ENCODE data around the gene RAB37.

The RAB37 gene

GRCh38 chr17:74744714-74745547 lies 7.9 kb downstream of the RAB37 start:
- no peak overlapping the region for H3K27ac ChIP-seq (ENCODE audit: low read length)
- peaks cover 16 to 25% of the 10 kb centered on the region in 2 donors for H3K27me3 ChIP-seq (ENCODE audit: control insufficient read depth in 1 of 2, insufficient read depth in 2 of 2, low read length in 2 of 2)
- no peak overlapping the region for H3K9ac ChIP-seq (ENCODE audit: low read length in 2 of 2)
- H3K36me3 ChIP-seq (ENCODE audit: control insufficient read depth in 2 of 2, insufficient read depth in 2 of 2, low read length in 2 of 2) = no peaks in the 10 kb centered on the region
- H3K4me3 ChIP-seq (ENCODE audit: low read length in 2 of 2) = peak overlapping the region in 1 of 2 donors; percentile 60
- no peaks in the 10 kb centered on the region for H3K9me3 ChIP-seq (ENCODE audit: control insufficient read depth in 2 of 2, low read length in 2 of 2)
- H3K4me1 ChIP-seq (ENCODE audit: control insufficient read depth, insufficient read depth, low read length) = peaks cover 22% of the 10 kb centered on the region

GRCh38 chr17:74745548-74746177 lies 8.6 kb downstream of the RAB37 start:
- Histone ChIP-seq H3K9ac (ENCODE audit: low read length in 2 of 2) (no peak overlapping the region), H3K36me3 (ENCODE audit: control insufficient read depth in 2 of 2, insufficient read depth in 2 of 2, low read length in 2 of 2) (no peaks in the 10 kb centered on the region), H3K27me3 (ENCODE audit: control insufficient read depth in 1 of 2, insufficient read depth in 2 of 2, low read length in 2 of 2) (peaks cover 10 to 22% of the 10 kb centered on the region in 2 donors), H3K4me1 (ENCODE audit: control insufficient read depth, insufficient read depth, low read length) (peaks cover 27% of the 10 kb centered on the region), H3K9me3 (ENCODE audit: control insufficient read depth in 2 of 2, low read length in 2 of 2) (no peaks in the 10 kb centered on the region), H3K27ac (ENCODE audit: low read length) (no peak overlapping the region), H3K4me3 (ENCODE audit: low read length in 2 of 2) (no peak overlapping the region)

GRCh38 chr17:74746376-74746775 lies 9.3 kb downstream of the RAB37 start:
- no peak overlapping the region for H3K9ac ChIP-seq (ENCODE audit: low read length in 2 of 2)
- H3K27me3 ChIP-seq (ENCODE audit: control insufficient read depth in 1 of 2, insufficient read depth in 2 of 2, low read length in 2 of 2) = peaks cover 10 to 20% of the 10 kb centered on the region in 2 donors
- no peak overlapping the region for H3K27ac ChIP-seq (ENCODE audit: low read length)
- no peaks in the 10 kb centered on the region for H3K9me3 ChIP-seq (ENCODE audit: control insufficient read depth in 2 of 2, low read length in 2 of 2)
- H3K36me3 ChIP-seq (ENCODE audit: control insufficient read depth in 2 of 2, insufficient read depth in 2 of 2, low read length in 2 of 2) = no peaks in the 10 kb centered on the region
- H3K4me3 ChIP-seq (ENCODE audit: low read length in 2 of 2) = no peak overlapping the region
- peaks cover 29% of the 10 kb centered on the region for H3K4me1 ChIP-seq (ENCODE audit: control insufficient read depth, insufficient read depth, low read length)

GRCh38 chr17:74746922-74747321 lies 9.9 kb downstream of the RAB37 start:
- no peak overlapping the region for H3K9ac ChIP-seq (ENCODE audit: low read length in 2 of 2)
- no peaks in the 10 kb centered on the region for H3K36me3 ChIP-seq (ENCODE audit: control insufficient read depth in 2 of 2, insufficient read depth in 2 of 2, low read length in 2 of 2)
- H3K4me1 ChIP-seq (ENCODE audit: control insufficient read depth, insufficient read depth, low read length) = peaks cover 29% of the 10 kb centered on the region
- peaks cover 5 to 16% of the 10 kb centered on the region in 2 donors for H3K27me3 ChIP-seq (ENCODE audit: control insufficient read depth in 1 of 2, insufficient read depth in 2 of 2, low read length in 2 of 2)
- H3K4me3 ChIP-seq (ENCODE audit: low read length in 2 of 2) = no peak overlapping the region
- H3K27ac ChIP-seq (ENCODE audit: low read length) = no peak overlapping the region
- no peaks in the 10 kb centered on the region for H3K9me3 ChIP-seq (ENCODE audit: control insufficient read depth in 2 of 2, low read length in 2 of 2)

GRCh38 chr17:74748279-74748528 lies 11.1 kb downstream of the RAB37 start:
- Histone ChIP-seq H3K9me3 (ENCODE audit: control insufficient read depth in 2 of 2, low read length in 2 of 2) (no peaks in the 10 kb centered on the region), H3K4me3 (ENCODE audit: low read length in 2 of 2) (peak overlapping the region; percentile 7 to 81), H3K27ac (ENCODE audit: low read length) (no peak overlapping the region), H3K36me3 (ENCODE audit: control insufficient read depth in 2 of 2, insufficient read depth in 2 of 2, low read length in 2 of 2) (no peaks in the 10 kb centered on the region), H3K27me3 (ENCODE audit: control insufficient read depth in 1 of 2, insufficient read depth in 2 of 2, low read length in 2 of 2) (peaks cover 3 to 12% of the 10 kb centered on the region in 2 donors), H3K9ac (ENCODE audit: low read length in 2 of 2) (no peak overlapping the region), H3K4me1 (ENCODE audit: control insufficient read depth, insufficient read depth, low read length) (peaks cover 26% of the 10 kb centered on the region)

- Histone ChIP-seq H3K4me3 (ENCODE audit: low read length in 2 of 2) (peak within 1 kb of the TSS; percentile 65 to 81), H3K4me1 (ENCODE audit: control insufficient read depth, insufficient read depth, low read length) (peaks cover 26% of the 10 kb centered on the region), H3K27me3 (ENCODE audit: control insufficient read depth in 1 of 2, insufficient read depth in 2 of 2, low read length in 2 of 2) (peaks cover 3 to 12% of the 10 kb centered on the region in 2 donors), H3K36me3 (ENCODE audit: control insufficient read depth in 2 of 2, insufficient read depth in 2 of 2, low read length in 2 of 2) (no peaks in the 10 kb centered on the region), H3K9ac (ENCODE audit: low read length in 2 of 2) (peak within 1 kb of the TSS; percentile 38 to 64), H3K9me3 (ENCODE audit: control insufficient read depth in 2 of 2, low read length in 2 of 2) (no peaks in the 10 kb centered on the region), H3K27ac (ENCODE audit: low read length) (no peak within 1 kb of the TSS)
Observed at GRCh38 chr17:74748529-74749278, 11.6 kb downstream of the RAB37 start, which contains the start of gene NHERF1. TSS of gene NHERF1 (plus strand) at chr17:74748628. CDS start at chr17:74748847, 219 bp downstream.

- Histone ChIP-seq H3K9ac (ENCODE audit: low read length in 2 of 2) (peak overlapping the region; percentile 28 to 64), H3K4me1 (ENCODE audit: control insufficient read depth, insufficient read depth, low read length) (peaks cover 26% of the 10 kb centered on the region), H3K9me3 (ENCODE audit: control insufficient read depth in 2 of 2, low read length in 2 of 2) (no peaks in the 10 kb centered on the region), H3K4me3 (ENCODE audit: low read length in 2 of 2) (peak overlapping the region; percentile 65 to 81), H3K27ac (ENCODE audit: low read length) (no peak overlapping the region), H3K36me3 (ENCODE audit: control insufficient read depth in 2 of 2, insufficient read depth in 2 of 2, low read length in 2 of 2) (no peaks in the 10 kb centered on the region), H3K27me3 (ENCODE audit: control insufficient read depth in 1 of 2, insufficient read depth in 2 of 2, low read length in 2 of 2) (peaks cover 0 to 12% of the 10 kb centered on the region in 2 donors)
Observed at GRCh38 chr17:74749279-74750038, 12.4 kb downstream of the RAB37 start.

- Histone ChIP-seq H3K9me3 (ENCODE audit: control insufficient read depth in 2 of 2, low read length in 2 of 2) (no peaks in the 10 kb centered on the region), H3K36me3 (ENCODE audit: control insufficient read depth in 2 of 2, insufficient read depth in 2 of 2, low read length in 2 of 2) (no peaks in the 10 kb centered on the region), H3K27me3 (ENCODE audit: control insufficient read depth in 1 of 2, insufficient read depth in 2 of 2, low read length in 2 of 2) (peaks cover 0 to 10% of the 10 kb centered on the region in 2 donors), H3K4me1 (ENCODE audit: control insufficient read depth, insufficient read depth, low read length) (peaks cover 21% of the 10 kb centered on the region), H3K27ac (ENCODE audit: low read length) (no peak overlapping the region), H3K4me3 (ENCODE audit: low read length in 2 of 2) (peak overlapping the region in 1 of 2 donors; percentile 81), H3K9ac (ENCODE audit: low read length in 2 of 2) (no peak overlapping the region)
Observed at GRCh38 chr17:74750039-74750326, 12.9 kb downstream of the RAB37 start.

GRCh38 chr17:74750327-74751069 lies 13.4 kb downstream of the RAB37 start:
- H3K36me3 ChIP-seq (ENCODE audit: control insufficient read depth in 2 of 2, insufficient read depth in 2 of 2, low read length in 2 of 2) = no peaks in the 10 kb centered on the region
- H3K4me1 ChIP-seq (ENCODE audit: control insufficient read depth, insufficient read depth, low read length) = peaks cover 20% of the 10 kb centered on the region
- no peak overlapping the region for H3K27ac ChIP-seq (ENCODE audit: low read length)
- H3K27me3 ChIP-seq (ENCODE audit: control insufficient read depth in 1 of 2, insufficient read depth in 2 of 2, low read length in 2 of 2) = peaks cover 0 to 10% of the 10 kb centered on the region in 2 donors
- H3K9me3 ChIP-seq (ENCODE audit: control insufficient read depth in 2 of 2, low read length in 2 of 2) = no peaks in the 10 kb centered on the region
- H3K9ac ChIP-seq (ENCODE audit: low read length in 2 of 2) = no peak overlapping the region
- H3K4me3 ChIP-seq (ENCODE audit: low read length in 2 of 2) = peak overlapping the region in 1 of 2 donors; percentile 81

GRCh38 chr17:74752415-74752814 lies 15.4 kb downstream of the RAB37 start:
- H3K36me3 ChIP-seq (ENCODE audit: control insufficient read depth in 2 of 2, insufficient read depth in 2 of 2, low read length in 2 of 2) = no peaks in the 10 kb centered on the region
- H3K4me3 ChIP-seq (ENCODE audit: low read length in 2 of 2) = no peak overlapping the region
- H3K9ac ChIP-seq (ENCODE audit: low read length in 2 of 2) = no peak overlapping the region
- H3K27me3 ChIP-seq (ENCODE audit: control insufficient read depth in 1 of 2, insufficient read depth in 2 of 2, low read length in 2 of 2) = peaks cover 0 to 10% of the 10 kb centered on the region in 2 donors
- H3K27ac ChIP-seq (ENCODE audit: low read length) = no peak overlapping the region
- H3K9me3 ChIP-seq (ENCODE audit: control insufficient read depth in 2 of 2, low read length in 2 of 2) = no peaks in the 10 kb centered on the region
- peaks cover 20% of the 10 kb centered on the region for H3K4me1 ChIP-seq (ENCODE audit: control insufficient read depth, insufficient read depth, low read length)

All from stomach smooth muscle (tissue), 2 donors.